ENCODE results near the gene MEF2B.

Gene MEF2B

GRCh38 chr19:19170053-19170872 is at the start of gene MEF2B:
MEF2B (minus strand) TSS chr19:19170263; CDS start chr19:19150735, 19,528 bp downstream.
- peak; percentile 26 for DNase-seq (ENCODE audit: low spot score)

- no peak for DNase-seq (ENCODE audit: low spot score)
These were observed 48.8 kb upstream of the MEF2B start for GRCh38 chr19:19218911-19219310.

GRCh38 chr19:19217099-19217498 is 47.0 kb upstream of the MEF2B start:
- no peak for DNase-seq (ENCODE audit: low spot score)

GRCh38 chr19:19215792-19216191 is 45.7 kb upstream of the MEF2B start:
- no peak for DNase-seq (ENCODE audit: low spot score)

GRCh38 chr19:19214892-19215291 is 44.8 kb upstream of the MEF2B start:
- DNase-seq (ENCODE audit: low spot score): no peak

GRCh38 chr19:19214159-19214490 is 44.1 kb upstream of the MEF2B start:
- DNase-seq (ENCODE audit: low spot score): no peak

- DNase-seq (ENCODE audit: low spot score): no peak
These were observed 43.5 kb upstream of the MEF2B start for GRCh38 chr19:19213426-19214158.

GRCh38 chr19:19212916-19213315 is 42.9 kb upstream of the MEF2B start:
- DNase-seq (ENCODE audit: low spot score): no peak

GRCh38 chr19:19211499-19212420 is 41.7 kb upstream of the MEF2B start, which contains the start of gene NCAN:
NCAN (plus strand) TSS chr19:19211958; CDS start chr19:19216954, 4,996 bp downstream.
- DNase-seq (ENCODE audit: low spot score): no peak

- no peak for DNase-seq (ENCODE audit: low spot score)
These were observed 39.3 kb upstream of the MEF2B start for GRCh38 chr19:19209372-19209771.

- DNase-seq (ENCODE audit: low spot score): peak; percentile 57
These were observed 37.8 kb upstream of the MEF2B start for GRCh38 chr19:19207637-19208572.

GRCh38 chr19:19206938-19207337 is 36.9 kb upstream of the MEF2B start:
- no peak for DNase-seq (ENCODE audit: low spot score)

- DNase-seq (ENCODE audit: low spot score): peak; percentile 65
These were observed 35.6 kb upstream of the MEF2B start for GRCh38 chr19:19205416-19206410.

GRCh38 chr19:19204181-19204580 is 34.1 kb upstream of the MEF2B start:
- no peak for DNase-seq (ENCODE audit: low spot score)

GRCh38 chr19:19203012-19203856 is 33.2 kb upstream of the MEF2B start, which contains the start of gene NR2C2AP:
NR2C2AP (minus strand) TSS chr19:19203414; CDS start chr19:19203060, 354 bp downstream.
- peak; percentile 85 for DNase-seq (ENCODE audit: low spot score)

- no peak for DNase-seq (ENCODE audit: low spot score)
These were observed 32.6 kb upstream of the MEF2B start for GRCh38 chr19:19202707-19203011.

- no peak for DNase-seq (ENCODE audit: low spot score)
These were observed 31.9 kb upstream of the MEF2B start for GRCh38 chr19:19201697-19202630.

- DNase-seq (ENCODE audit: low spot score): no peak
These were observed 23.9 kb upstream of the MEF2B start for GRCh38 chr19:19193926-19194325.
